GM18517 (cell line): ENCODE measurements around the gene CYBA.

Source experiments
- ATAC-seq: cut with Tn5 transposase; IDR thresholded peaks from one replicate; pipeline ENCODE4 v1.9.1; 2021; ENCODE audit warnings: mild to moderate bottlenecking, moderate library complexity; ENCODE audit not compliant: unreplicated experiment

The CYBA gene

DNA sequence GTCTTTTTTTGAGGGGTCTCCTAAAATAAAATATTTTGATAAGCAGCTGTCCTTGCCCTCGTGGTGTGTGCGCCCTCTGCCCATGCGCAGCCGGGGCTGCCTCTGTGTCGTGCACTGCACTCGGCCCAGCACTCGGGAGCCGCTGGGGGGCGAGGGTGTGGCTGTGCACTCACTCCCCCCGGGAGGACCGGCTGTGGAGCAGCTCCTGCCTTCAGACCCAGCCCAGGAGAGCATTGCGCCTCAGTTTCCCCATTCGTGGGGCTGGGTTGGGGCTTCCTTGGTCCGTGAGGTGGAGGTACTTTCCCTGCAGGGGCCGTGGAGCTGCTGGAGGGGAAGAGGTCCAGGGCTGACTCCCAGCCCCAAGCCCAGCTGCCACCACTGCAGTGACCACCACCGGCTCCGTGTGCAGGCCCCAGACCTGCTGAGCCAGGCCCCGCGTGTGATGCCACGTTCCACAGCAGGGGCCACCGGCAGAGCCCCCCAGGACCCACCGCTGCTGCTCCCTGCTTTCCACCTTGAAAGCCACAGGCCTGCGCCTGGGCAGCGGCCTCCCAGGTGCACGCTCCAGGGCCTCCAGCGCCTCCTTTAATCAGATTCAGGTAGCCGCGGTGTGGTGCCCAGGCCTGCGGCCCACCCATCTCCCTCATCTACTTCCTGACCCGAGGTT lies 18.8 kb downstream of the CYBA start:
- no peak for ATAC-seq

- ATAC-seq, result no peak
These were observed 19.5 kb downstream of the CYBA start for GRCh38 chr16:88631384-88631783.

GRCh38 chr16:88630941-88631340 lies 19.9 kb downstream of the CYBA start:
- ATAC-seq, result no peak

- no peak for ATAC-seq
These were observed 20.4 kb downstream of the CYBA start for GRCh38 chr16:88630433-88630832.

DNA sequence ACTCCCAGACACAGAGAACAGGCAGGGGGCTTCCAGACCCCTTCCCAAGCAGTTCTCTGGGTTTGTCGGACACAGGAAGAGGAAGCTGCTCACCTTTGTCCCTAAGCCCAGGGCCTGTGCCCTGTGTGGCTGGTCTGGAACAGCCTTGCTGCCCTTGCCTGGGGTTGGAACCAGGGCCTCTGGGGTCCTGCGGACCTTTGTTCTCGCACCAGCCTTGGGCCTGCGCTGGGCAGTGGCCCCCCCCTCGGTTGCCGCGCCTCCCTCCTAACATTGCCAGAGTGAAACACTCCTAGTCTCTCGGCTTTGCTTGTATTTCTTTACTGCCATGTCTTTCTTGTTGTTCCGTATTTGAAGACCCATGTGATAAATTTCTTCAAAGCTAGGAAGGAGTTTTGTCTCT lies 21.0 kb downstream of the CYBA start:
- no peak for ATAC-seq

DNA sequence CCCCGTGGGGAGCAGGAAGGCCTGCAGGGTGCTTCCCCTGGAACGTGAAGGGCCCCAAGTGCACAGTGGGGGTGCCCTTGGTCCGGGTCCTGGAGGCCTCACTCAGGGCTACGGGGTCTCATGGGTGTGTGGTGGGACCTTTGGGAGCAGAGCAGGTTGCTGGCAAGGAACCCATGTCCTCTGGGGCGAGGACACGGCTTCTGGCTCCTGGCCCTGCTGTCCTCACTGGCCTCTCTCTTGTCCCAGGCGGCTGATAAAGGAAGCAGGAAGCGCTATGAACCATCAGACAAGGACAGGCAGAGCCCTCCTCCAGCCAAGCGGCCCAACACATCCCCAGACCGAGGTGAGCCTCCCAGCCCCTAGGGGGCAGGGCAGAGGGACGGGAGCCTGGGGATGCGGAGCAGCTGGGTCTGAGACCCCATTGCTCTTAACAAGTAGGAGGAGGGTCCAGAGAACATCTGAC lies 22.3 kb downstream of the CYBA start:
- ATAC-seq, result no peak

GRCh38 chr16:88627531-88628411 lies 23.1 kb downstream of the CYBA start:
- ATAC-seq, result no peak

GRCh38 chr16:88626646-88627045 lies 24.2 kb downstream of the CYBA start:
- ATAC-seq, result no peak

GRCh38 chr16:88624977-88625576 lies 25.8 kb downstream of the CYBA start:
- no peak for ATAC-seq

GRCh38 chr16:88624481-88624880 lies 26.4 kb downstream of the CYBA start:
- ATAC-seq, result no peak

GRCh38 chr16:88623858-88624257 lies 27.0 kb downstream of the CYBA start:
- ATAC-seq, result no peak

DNA sequence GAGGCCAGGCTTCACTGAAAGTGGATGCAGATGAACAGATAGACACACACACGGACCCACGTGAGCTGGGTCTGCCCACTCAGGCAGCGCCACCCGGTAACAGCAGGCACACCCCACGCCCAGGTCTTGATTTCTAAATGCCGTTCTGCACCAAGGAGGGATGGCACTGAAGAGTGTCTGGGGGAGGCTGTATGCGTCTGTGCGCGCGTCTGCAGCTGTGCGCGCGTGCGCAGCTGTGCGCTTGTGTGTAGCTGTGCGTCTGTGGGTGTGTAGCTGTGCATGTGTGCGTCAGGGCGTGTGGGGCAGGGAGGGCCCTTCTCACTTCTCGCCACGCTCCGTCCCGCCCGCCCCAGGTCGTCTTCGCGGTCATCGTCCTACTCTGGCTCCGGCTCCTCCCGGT lies 28.0 kb downstream of the CYBA start:
- no peak for ATAC-seq

DNA sequence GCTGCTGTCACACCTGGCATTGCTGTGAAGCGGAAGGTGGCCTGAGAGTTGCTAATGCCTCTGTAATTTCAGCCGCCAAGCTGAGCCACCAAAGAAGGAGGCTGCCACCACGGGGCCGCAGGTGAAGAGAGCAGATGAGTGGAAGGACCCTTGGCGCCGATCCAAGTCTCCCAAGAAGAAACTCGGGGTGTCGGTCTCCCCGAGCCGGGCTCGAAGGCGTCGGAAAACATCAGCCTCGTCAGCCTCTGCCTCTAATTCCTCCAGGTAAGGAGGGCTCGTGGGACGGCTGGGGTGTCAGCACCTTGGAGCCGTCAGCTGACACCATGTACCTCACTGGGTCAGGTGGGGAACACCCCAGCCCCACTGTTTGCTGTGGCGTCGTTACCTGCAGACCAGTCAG lies 28.7 kb downstream of the CYBA start:
- ATAC-seq, result no peak

GRCh38 chr16:88619859-88620815 lies 30.7 kb downstream of the CYBA start:
- ATAC-seq, result no peak

DNA sequence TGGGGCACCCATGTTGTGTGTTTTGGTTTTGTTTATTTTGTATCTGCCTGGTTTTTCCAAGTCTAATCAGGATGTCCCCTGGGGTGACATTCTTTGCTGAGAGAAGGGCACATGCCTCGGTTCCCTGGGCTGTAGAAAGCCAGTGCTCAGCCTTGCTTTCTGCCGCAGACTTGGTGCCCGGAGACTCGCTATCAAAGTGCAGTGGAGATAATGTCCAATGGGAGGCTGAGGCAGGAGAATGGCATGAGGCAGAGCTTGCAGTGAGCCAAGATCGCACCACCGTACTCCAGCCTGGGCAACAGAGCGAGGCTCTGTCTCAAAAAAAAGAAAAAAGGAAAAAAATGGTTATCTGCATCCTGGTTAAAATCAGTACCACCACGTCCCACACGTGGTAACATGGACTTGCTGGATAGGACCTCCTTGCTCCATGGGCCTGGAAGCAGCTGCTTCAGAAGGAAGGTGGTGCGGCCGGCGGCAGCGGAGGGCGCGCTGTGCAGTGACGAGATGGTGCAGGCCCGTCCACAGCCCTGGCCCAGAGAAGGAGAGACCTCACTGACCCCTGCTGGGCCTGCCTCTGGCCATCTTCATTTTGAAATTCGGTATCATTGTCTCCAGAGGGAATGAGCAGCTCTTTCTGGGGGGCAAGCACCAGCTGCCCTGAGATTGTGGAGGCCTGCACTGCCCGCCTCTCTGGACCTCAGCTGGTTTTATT lies 31.7 kb downstream of the CYBA start:
- ATAC-seq, result no peak

DNA sequence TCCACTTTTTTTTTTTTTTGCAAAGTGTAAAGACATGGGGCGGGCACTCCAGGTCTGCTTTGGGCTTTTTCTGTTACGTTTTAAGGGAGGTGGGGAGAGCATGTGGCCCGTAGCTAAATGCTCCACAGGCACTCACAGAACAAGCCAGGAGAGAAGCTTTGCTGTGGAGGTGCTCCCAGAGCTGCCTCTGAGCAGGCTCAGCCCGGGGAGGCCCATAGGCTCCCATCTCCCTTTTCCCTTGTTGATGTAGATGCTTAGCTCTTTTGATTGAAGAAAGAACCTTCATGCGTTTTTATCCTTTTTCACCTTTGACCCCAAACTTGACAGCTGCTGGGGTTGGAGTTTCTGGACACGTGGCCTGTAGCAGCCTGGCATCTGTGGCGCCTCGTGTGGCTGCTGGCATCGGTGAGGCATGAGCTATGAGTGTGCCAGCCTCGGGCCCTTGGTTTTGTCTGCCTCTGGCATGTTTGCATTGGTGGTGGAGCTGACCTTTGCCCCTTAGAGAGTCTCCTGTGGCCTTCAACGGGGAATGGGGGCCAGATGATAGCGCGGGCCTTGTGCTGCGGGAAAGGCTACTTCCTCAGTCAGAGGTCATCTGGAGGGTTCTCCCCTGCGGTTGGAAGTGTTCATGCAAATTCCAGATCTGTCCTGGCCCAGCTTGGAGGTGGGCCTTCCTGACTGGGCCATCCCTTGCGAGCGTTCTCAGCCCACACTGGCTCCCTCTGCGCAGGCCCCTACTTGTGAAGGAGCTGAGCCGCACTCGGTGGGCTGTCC lies 32.5 kb downstream of the CYBA start:
- ATAC-seq, result no peak

- ATAC-seq, result no peak
These were observed 33.4 kb downstream of the CYBA start for GRCh38 chr16:88617268-88618031.

GRCh38 chr16:88616736-88617135 lies 34.1 kb downstream of the CYBA start:
- no peak for ATAC-seq

GRCh38 chr16:88616320-88616719 lies 34.5 kb downstream of the CYBA start:
- no peak for ATAC-seq
